ENCODE results near the gene NSUN7.

The NSUN7 gene

DNA sequence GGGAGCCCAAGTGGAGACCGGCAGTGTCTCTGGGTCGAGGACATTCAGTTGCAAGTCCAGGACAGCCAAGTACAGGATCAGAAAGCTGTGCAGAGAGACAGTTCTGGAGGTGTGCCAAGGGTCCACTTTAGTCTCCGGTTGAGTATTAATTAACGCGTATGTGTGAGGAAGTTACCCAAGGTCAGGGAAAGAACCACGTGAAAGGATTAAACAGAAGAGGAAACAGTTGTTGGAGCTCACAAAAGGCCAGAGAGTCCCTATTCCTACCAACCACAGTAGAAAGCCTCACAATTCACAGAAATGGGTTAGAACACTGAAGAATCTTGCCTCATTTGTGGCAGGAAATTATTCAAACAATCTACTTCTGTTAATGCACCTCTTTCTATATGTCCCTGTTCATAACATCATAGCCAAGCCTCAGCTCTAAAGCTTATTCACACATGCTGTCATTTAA lies 17.9 kb upstream of the NSUN7 start:
- POLR2A ChIA-PET (ENCODE audit: low non-redundant PET): interaction anchor here (0.5 kb wide), 1 partner anchor 246 kb away, joined by 10 read pairs; no protein-coding TSS in a partner anchor
- TF ChIP-seq CTCF (conservative IDR thresholded peaks at IDR 0.05; ENCODE audit: low read depth): no peak
- DNase-seq (ENCODE audit: low spot score): no peak
- CTCF ChIA-PET: interaction anchor here (0.7 kb wide), 2 partner anchors 101 to 675 kb away, joined by 3 to 5 read pairs; partner anchors contain the start of gene N4BP2
- H3K27ac ChIP-seq: no peak overlapping the region

DNA sequence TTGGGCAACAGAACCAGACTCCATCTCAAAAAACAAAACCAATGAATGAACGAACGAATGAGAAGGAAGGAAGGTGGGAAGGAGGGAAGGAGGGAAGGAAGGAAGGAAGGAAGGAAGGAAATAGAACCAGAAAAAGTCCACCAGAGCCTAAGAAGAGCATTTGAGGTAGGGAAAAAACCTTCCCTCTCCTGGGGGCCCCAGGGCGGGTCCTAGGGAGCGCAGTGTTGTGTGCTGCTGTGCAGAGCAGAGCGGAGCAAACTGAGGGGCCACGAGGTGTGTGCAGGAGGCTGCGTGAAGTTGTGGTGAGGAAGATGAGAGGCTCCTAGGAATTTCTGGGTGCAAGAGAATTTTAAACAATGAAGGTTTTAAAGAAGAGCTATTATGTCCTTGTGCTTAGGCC lies 16.0 kb upstream of the NSUN7 start:
- H3K27ac ChIP-seq: no peak overlapping the region
- POLR2A ChIA-PET (ENCODE audit: low non-redundant PET): no interaction called here
- DNase-seq (ENCODE audit: low spot score): no peak
- TF ChIP-seq CTCF (conservative IDR thresholded peaks at IDR 0.05; ENCODE audit: low read depth): no peak
- CTCF ChIA-PET: interaction anchor here (0.5 to 0.7 kb wide), 3 partner anchors 87 to 311 kb away, joined by 4 to 5 read pairs (median 5); no protein-coding TSS in a partner anchor

- ChIA-PET CTCF (interaction anchor here (0.5 to 1.5 kb wide), 3 partner anchors 163 to 311 kb away, joined by 3 to 5 read pairs (median 4); no protein-coding TSS in a partner anchor), POLR2A (ENCODE audit: low non-redundant PET) (no interaction called here)
- no peak for TF ChIP-seq CTCF (conservative IDR thresholded peaks at IDR 0.05; ENCODE audit: low read depth)
- H3K27ac ChIP-seq: no peak overlapping the region
- no peak for DNase-seq (ENCODE audit: low spot score)
Observed at GRCh38 chr4:40734497-40734896, 15.3 kb upstream of the NSUN7 start.

- ChIA-PET POLR2A (ENCODE audit: low non-redundant PET) (no interaction called here), CTCF (interaction anchor here (0.6 to 0.7 kb wide), 3 partner anchors 64 to 892 kb away, joined by 3 read pairs; no protein-coding TSS in a partner anchor)
- peak; percentile 46 for TF ChIP-seq CTCF (conservative IDR thresholded peaks at IDR 0.05; ENCODE audit: low read depth)
- no peak overlapping the region for H3K27ac ChIP-seq
- DNase-seq (ENCODE audit: low spot score): peak; percentile 54
Observed at GRCh38 chr4:40736910-40737309, 12.8 kb upstream of the NSUN7 start.

GRCh38 chr4:40737879-40738278 lies 11.9 kb upstream of the NSUN7 start:
- ChIA-PET POLR2A (ENCODE audit: low non-redundant PET) (no interaction called here), CTCF (interaction anchor here (0.6 to 1.0 kb wide), 2 partner anchors 159 to 163 kb away, joined by 3 read pairs; no protein-coding TSS in a partner anchor)
- no peak for TF ChIP-seq CTCF (conservative IDR thresholded peaks at IDR 0.05; ENCODE audit: low read depth)
- no peak overlapping the region for H3K27ac ChIP-seq
- DNase-seq (ENCODE audit: low spot score): no peak

- ChIA-PET POLR2A (ENCODE audit: low non-redundant PET) (no interaction called here), CTCF (no interaction called here)
- DNase-seq (ENCODE audit: low spot score): no peak
- TF ChIP-seq CTCF (conservative IDR thresholded peaks at IDR 0.05; ENCODE audit: low read depth): no peak
- H3K27ac ChIP-seq: no peak overlapping the region
Observed at GRCh38 chr4:40739347-40739746, 10.4 kb upstream of the NSUN7 start.

All from RWPE1 (cell line).